ENCODE measurements around the gene MYBPC1. TPM values are rescaled to one million over a fixed set of nuclear protein-coding genes. Genes with fewer than 3 reads are reported as not detected.

Gene MYBPC1
- total and polyA plus RNA-seq, 12 donors = 0.14 to 9.3 (median 0.66) TPM; not detected in 5

- Histone ChIP-seq H3K9me3 (replicated peaks in 1 of 3) (no peaks in the 10 kb centered on the region), H3K36me3 (replicated peaks in 1 of 2) (no peaks in the 10 kb centered on the region), H3K4me1 (replicated peaks in 1 of 2) (peaks cover 0 to 30% of the 10 kb centered on the region in 2 donors), H3K4me3 (no peak overlapping the region), H3K27ac (no peak overlapping the region), H3K27me3 (no peaks in the 10 kb centered on the region)
- DNase-seq = no peak
- WGBS, 4 donors = 79 to 84% (median 82%) methylated on average over 2 of the region's 2 CpGs
- no peak for TF ChIP-seq POLR2A (IDR thresholded peaks at IDR 0.05)
- TF ChIP-seq CTCF (IDR thresholded peaks at IDR 0.05) = no peak
- intact Hi-C loops (cut with DNase I) = no loop called here
Observed at GRCh38 chr12:101619026-101619786, 24.4 kb downstream of the MYBPC1 start.

- intact Hi-C loops (cut with DNase I) = no loop called here
- H3K36me3 ChIP-seq (replicated peaks in 1 of 2) = no peaks in the 10 kb centered on the region
- TF ChIP-seq POLR2A (IDR thresholded peaks at IDR 0.05) (no peak), CTCF (IDR thresholded peaks at IDR 0.05) (no peak)
- H3K27me3 ChIP-seq = no peaks in the 10 kb centered on the region
- no peaks in the 10 kb centered on the region for H3K9me3 ChIP-seq (replicated peaks in 1 of 3)
- H3K27ac ChIP-seq = no peak overlapping the region
- H3K4me3 ChIP-seq = no peak overlapping the region
- no peak for DNase-seq
- H3K4me1 ChIP-seq (replicated peaks in 1 of 2) = peaks cover 0 to 30% of the 10 kb centered on the region in 2 donors
- 55 to 60% (median 59%) methylated on average over 6 of the region's 6 CpGs for WGBS, 4 donors
Observed at GRCh38 chr12:101619858-101620761, 25.3 kb downstream of the MYBPC1 start.

- intact Hi-C loops (cut with DNase I) = no loop called here
- H3K27ac ChIP-seq = no peak overlapping the region
- no peaks in the 10 kb centered on the region for H3K36me3 ChIP-seq (replicated peaks in 1 of 2)
Observed at GRCh38 chr12:101620762-101621133, 26.0 kb downstream of the MYBPC1 start.

More at GRCh38 chr12:101620762-101621133, 26.0 kb downstream of the MYBPC1 start:
- Histone ChIP-seq H3K9me3 (replicated peaks in 1 of 3) (no peaks in the 10 kb centered on the region), H3K4me1 (replicated peaks in 1 of 2) (peaks cover 0 to 30% of the 10 kb centered on the region in 2 donors), H3K4me3 (no peak overlapping the region), H3K27me3 (no peaks in the 10 kb centered on the region)
- TF ChIP-seq CTCF (IDR thresholded peaks at IDR 0.05) (no peak), POLR2A (IDR thresholded peaks at IDR 0.05) (no peak)
- 53 to 64% (median 59%) methylated on average over 2 of the region's 2 CpGs for WGBS, 4 donors
- DNase-seq = no peak

Measured in adrenal gland (tissue), 12 donors.